SH-SY5Y (cell line): ENCODE measurements around the gene HMGXB3.

ENCODE experiments used
- GATA2 ChIP-seq: IDR thresholded peaks from 2 replicates; pipeline ENCODE4 v1.6.1; 2011; ENCODE audit warnings: mild to moderate bottlenecking, low read depth, low read length
- GATA3 ChIP-seq: IDR thresholded peaks from 2 replicates; pipeline ENCODE4 v1.6.1; 2011; ENCODE audit warnings: low read depth, mild to moderate bottlenecking, low read length, moderate library complexity

- TF ChIP-seq GATA3 (no peak), GATA2 (no peak)
These were observed 9.8 kb upstream of the HMGXB3 start for GRCh38 chr5:149990518-149991376.
